NCI-H524 (cell line): Measurements from ENCODE around the gene FES.
A peak's percentile ranks its signal among the peaks of the same experiment; 100 is the strongest.
"Not testable (repeated sequence)": the region's sequence is repeated elsewhere in the genome, so short reads cannot be mapped to it uniquely, and the experiment has no call there.

ENCODE experiments used
- DNase-seq, 2 experiments: peaks; one replicate each; lab custom pipeline; 2025; lab: John Stamatoyannopoulos, UW

FES gene

GRCh38 chr15:90860942-90861675 is 23.2 kb upstream of the FES start:
- no peak for DNase-seq

DNA sequence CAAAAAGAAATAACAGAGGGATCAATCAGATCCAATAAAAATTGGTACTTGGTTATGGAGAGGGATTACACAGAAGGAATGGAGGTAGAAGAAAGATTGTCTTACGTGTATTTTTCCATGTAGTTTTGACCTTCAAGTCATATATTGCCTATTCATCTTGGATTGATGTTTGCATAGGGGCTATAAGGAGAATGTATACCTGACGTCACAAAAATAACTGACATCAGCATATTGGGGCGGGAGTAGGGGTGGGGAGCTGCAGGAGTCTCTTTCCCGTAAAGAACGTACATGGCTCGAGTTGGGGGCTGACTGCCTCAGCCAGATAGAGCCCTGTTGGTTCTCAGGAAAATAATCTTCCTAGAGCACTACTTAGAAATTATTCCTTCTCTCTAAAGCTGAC is 21.8 kb upstream of the FES start:
- no peak for DNase-seq

GRCh38 chr15:90862964-90863778 is 21.1 kb upstream of the FES start:
- no peak for DNase-seq

DNA sequence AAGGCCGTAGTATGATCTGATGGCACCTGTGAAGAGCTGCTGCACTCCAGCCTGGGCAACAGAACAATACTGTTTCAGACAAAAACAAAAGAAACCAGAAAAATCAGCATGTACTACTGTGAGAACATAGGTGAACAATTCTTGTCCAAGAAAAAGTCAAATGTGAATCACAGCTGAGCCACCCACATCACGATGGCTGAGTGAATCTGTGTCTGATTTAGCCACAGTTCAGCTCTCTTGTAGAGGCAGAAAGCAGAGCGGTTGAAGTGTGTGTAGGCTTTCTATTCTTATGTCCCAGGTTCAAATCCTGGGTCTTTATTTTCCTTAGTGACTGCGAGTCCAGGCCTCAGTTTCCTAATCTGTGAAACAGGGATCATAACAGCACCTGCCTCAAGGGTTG is 20.3 kb upstream of the FES start:
- DNase-seq: no peak

DNA sequence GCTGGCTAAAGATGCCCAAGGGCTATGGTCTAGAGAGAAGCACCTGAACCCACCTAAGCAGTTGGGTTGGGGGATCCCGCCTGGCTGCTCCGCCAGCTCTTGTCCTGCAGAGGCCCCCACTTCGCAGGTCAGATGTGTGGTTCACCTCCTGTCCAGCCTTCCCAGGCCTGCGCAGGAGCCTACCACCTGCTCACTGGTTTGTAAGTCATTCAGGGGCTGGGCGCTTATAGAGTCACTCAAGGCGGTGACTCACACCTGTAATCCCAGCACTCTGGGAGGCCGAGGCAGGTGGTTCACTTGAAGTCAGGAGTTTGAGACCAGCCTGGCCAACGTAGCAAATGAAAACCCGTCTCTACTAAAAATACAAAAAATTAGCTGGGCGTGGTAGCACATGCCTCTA is 19.8 kb upstream of the FES start:
- DNase-seq: peak in 1 of 2 experiments; percentile 65

- no peak for DNase-seq
These were observed 18.6 kb upstream of the FES start for GRCh38 chr15:90865702-90866101.

DNA sequence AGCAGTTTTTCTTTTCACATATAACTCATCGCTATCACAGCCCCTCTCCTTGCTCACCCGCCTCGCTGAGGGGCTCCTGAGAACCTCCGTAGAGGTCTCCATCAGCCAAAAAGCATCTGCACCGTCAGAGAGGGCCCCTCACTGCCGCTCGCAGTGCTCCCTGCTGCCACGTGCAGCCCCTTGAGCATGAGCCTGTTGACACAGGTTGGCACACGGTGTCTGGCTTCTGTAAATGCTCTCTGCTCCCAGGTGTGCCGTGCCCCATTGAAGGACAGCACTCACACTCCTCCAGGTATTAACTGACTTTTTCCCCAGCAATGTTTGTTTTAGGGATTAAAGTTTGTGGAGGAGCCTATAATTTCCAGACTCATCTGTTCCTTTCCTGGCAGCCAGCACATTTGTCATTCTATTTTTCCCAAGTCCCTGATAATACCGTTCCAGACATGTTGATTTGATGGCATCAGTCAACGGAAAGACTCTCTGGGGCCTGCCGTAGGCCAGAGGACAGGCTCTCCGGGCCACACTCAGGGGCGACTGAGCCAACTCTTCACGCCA is 18.1 kb upstream of the FES start:
- peak; percentile 37 to 75 for DNase-seq

- DNase-seq: no peak
These were observed 17.5 kb upstream of the FES start for GRCh38 chr15:90866800-90867199.

GRCh38 chr15:90868261-90868689 is 16.0 kb upstream of the FES start, which contains the start of gene FURIN:
Gene FURIN, plus strand, starts transcription at chr15:90868588. Its CDS starts 7,153 bp downstream, at chr15:90875741.
- no peak for DNase-seq

GRCh38 chr15:90869140-90869541 is 15.2 kb upstream of the FES start:
- no peak for DNase-seq

DNA sequence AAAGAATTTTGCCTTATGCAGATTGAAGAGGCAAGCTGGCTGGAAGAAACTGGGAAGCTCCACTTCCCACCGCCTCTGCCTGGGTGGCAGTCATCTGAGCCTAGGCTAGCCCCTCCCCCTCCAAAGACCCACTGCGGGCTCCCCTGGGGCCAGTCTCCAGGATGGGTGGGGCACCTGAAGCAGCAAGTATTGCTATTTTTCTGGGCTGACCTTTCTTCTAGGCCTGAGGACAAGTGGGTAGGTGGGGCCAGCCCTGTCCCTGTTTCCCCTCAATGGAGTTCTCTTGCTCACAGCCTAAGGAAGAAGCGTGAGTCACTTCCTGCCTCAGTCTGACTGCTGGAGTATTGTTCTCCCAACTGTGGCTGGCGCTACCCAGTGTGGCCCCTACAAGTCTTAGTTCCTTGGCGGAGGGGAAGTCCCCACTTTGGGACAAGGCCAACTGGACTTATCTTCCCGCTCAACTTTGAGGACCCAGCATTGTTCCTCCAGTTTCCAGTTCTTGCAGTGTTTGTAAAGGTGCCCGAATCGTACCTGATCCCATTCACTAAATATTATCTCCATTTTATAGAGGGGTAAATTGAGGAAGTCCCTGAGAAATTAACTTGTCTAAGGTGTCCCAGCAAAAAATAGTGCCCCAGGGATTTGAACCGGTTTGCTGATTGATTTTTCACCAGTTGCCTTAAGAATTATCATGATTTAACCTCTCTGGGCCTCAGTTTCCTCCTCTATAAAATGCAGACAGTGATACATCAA is 14.5 kb upstream of the FES start:
- peak in 1 of 2 experiments; percentile 37 for DNase-seq

GRCh38 chr15:90870354-90871138 is 13.8 kb upstream of the FES start:
- no peak for DNase-seq

GRCh38 chr15:90871139-90871715 is 13.1 kb upstream of the FES start:
- no peak for DNase-seq

DNA sequence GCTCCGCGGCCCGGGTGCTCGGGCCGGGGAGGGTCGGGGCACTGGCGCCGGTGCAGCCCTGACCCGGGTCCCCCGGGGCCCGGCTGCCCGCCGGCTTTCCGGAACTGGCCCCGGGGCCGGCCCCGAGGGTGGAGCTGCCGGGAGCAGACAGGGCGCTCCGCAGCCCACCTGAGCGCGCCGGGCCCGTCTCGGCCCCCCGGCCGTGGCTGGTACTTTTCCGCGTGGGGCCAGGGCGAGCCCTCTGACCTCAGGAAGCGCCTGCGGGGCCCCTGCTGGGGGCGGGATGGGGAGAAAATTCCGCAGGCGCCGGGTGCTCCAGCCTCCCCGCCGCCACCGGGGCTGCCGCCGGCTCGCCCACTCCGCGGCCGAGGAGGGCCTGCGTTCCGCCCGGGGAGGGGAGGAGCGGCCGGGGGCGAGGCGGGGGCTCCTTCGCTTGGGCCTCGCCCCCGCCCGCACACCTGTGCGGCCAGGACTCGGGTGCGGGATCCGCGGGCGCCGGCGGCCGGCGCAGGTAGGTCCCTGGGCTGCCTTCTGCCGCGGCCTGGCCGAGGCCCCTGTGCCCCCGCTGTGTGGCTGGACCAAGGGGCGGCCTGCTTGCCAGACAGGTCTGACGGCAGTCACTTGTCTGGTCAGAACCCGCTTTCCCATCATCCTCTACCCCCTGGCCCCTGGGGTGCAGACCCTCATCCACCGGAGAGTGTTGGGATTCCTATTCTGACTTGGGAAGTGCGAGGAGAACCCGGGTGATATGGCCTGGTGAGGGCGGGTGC is 12.4 kb upstream of the FES start:
- DNase-seq: peak in 1 of 2 experiments; percentile 37

DNA sequence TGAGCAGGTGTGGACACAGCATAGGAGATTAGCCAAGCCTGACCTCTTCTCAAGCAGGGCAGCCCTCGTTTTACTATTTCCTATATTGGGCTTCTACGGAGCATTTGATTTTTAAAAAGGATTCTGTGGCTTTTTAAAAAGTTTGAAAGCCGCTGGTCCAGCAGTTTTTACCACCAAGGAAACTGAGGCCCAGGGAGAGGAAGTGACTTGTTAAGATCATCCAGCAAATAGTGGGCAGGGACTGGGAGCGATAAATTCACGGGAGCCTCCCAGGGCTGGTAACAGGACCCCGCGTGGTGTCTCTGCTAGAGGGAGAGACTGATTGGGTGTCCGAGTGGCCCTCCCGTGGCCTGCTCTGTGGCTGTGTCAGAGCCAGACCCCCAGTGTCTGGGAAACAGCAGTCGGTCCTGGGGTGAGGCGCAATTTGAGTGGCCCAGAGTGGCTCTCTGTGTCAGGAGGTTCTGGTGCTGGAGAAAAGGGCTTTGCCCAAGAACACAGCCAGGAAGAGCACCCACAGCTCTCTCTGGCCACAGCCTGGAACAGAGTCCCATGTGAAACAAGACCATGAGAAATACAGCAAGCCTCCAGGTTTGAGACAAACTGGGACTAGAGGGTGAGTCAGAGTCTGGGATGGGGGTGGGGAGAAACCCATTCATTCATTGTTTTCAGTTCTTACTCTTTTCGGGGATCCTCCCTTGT is 11.7 kb upstream of the FES start:
- DNase-seq: no peak

- no peak for DNase-seq
These were observed 10.8 kb upstream of the FES start for GRCh38 chr15:90873488-90873997.

GRCh38 chr15:90873998-90874605 is 10.2 kb upstream of the FES start:
- peak in 1 of 2 experiments; percentile 46 for DNase-seq

GRCh38 chr15:90874986-90875385 is 9.3 kb upstream of the FES start:
- DNase-seq: not testable (repeated sequence)

DNA sequence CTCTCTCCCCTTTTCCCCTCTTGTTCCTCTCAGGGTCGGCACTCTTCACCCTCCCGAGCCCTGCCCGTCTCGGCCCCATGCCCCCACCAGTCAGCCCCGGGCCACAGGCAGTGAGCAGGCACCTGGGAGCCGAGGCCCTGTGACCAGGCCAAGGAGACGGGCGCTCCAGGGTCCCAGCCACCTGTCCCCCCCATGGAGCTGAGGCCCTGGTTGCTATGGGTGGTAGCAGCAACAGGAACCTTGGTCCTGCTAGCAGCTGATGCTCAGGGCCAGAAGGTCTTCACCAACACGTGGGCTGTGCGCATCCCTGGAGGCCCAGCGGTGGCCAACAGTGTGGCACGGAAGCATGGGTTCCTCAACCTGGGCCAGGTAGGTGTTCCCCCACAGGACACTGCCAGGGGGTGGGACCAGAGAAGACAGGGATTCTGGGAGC is 8.7 kb upstream of the FES start:
- no peak for DNase-seq
